CD8-positive, alpha-beta memory T cell (primary cell): ENCODE data around the gene AHRR. TPM values are rescaled to one million over a fixed set of nuclear protein-coding genes. Genes with fewer than 3 reads are reported as not detected.

Experiments
- CTCF ChIA-PET: fragments of 350-600 bp; sonication (Branson Sonifier 250); formaldehyde crosslinking; loops from one replicate; lab custom pipeline; 2021; ENCODE audit warnings: antibody characterized with exemption; lab: Charles Lee
- POLR2A ChIA-PET: fragments of 350-600 bp; sonication (Branson Sonifier 250); formaldehyde crosslinking; loops from one replicate; lab custom pipeline; 2021; ENCODE audit warnings: antibody characterized with exemption; lab: Charles Lee
- DNase-seq, 5 donors: peaks; one replicate each; pipeline versions ENCODE4 v3.0.0 to v3.0.0-alpha.2; 2020 to 2022; ENCODE audit warnings: mixed read lengths in 1 of 5
- H3K27ac ChIP-seq: one replicate; pipeline ENCODE4 v1.7.0; 2013; ENCODE audit warnings: low read depth, mild to moderate bottlenecking, low read length, moderate library complexity
- H3K27me3 ChIP-seq: 2 replicates; pipeline ENCODE4 v1.7.0; 2013; ENCODE audit warnings: low read length, mild to moderate bottlenecking; ENCODE audit not compliant: insufficient read depth, poor library complexity, severe bottlenecking
- H3K36me3 ChIP-seq: 2 replicates; pipeline ENCODE4 v1.7.0; 2013; ENCODE audit warnings: mild to moderate bottlenecking, low read length, moderate library complexity; ENCODE audit not compliant: insufficient read depth
- H3K4me1 ChIP-seq: 2 replicates; pipeline ENCODE4 v1.7.0; 2013; ENCODE audit warnings: mild to moderate bottlenecking, low read length, moderate library complexity; ENCODE audit not compliant: insufficient read depth
- H3K4me3 ChIP-seq: 2 replicates; pipeline ENCODE4 v1.7.0; 2013; ENCODE audit warnings: mild to moderate bottlenecking, low read length
- H3K9me3 ChIP-seq: 2 replicates; pipeline ENCODE4 v1.7.0; 2013; ENCODE audit warnings: mild to moderate bottlenecking, low read length
- H3K27ac Mint-ChIP-seq, 8 donors: one replicate each; pipeline ENCODE4 v1.8.0; 2020 to 2021; ENCODE audit warnings: mixed read lengths in 8 of 8, mild to moderate bottlenecking in 6 of 8, inconsistent platforms in 3 of 8, moderate library complexity in 3 of 8
- H3K27me3 Mint-ChIP-seq, 2 donors: one replicate each; pipeline ENCODE4 v1.8.0; 2020 to 2021; ENCODE audit warnings: mixed read lengths in 2 of 2, mild to moderate bottlenecking in 1 of 2, moderate library complexity in 1 of 2
- H3K36me3 Mint-ChIP-seq, 3 donors: one replicate each; pipeline ENCODE4 v1.8.0; 2020 to 2021; ENCODE audit warnings: mixed read lengths in 3 of 3, inconsistent platforms in 1 of 3, mild to moderate bottlenecking in 1 of 3
- H3K4me1 Mint-ChIP-seq, 3 donors: one replicate each; pipeline ENCODE4 v1.8.0; 2020 to 2021; ENCODE audit warnings: mixed read lengths in 3 of 3, inconsistent platforms in 1 of 3, mild to moderate bottlenecking in 1 of 3
- H3K4me3 Mint-ChIP-seq, 7 donors: one replicate each; pipeline ENCODE4 v1.8.0; 2020 to 2021; ENCODE audit warnings: mixed read lengths in 7 of 7, mild to moderate bottlenecking in 6 of 7, moderate library complexity in 4 of 7, inconsistent platforms in 2 of 7
- H3K9me3 Mint-ChIP-seq, 5 donors: one replicate each; pipeline ENCODE4 v1.8.0; 2020 to 2022; ENCODE audit warnings: mixed read lengths in 5 of 5, mild to moderate bottlenecking in 3 of 5, moderate library complexity in 2 of 5, inconsistent platforms in 1 of 5
- polyA plus RNA-seq: library from polyadenylated mRNA; unstranded; fragments of 300-500 nt; fragmentation: Illumina TruSeq; gene quantifications from one replicate; pipeline ENCODE4 v1.2.3, GENCODE V29; 2021
- total RNA-seq, 2 experiments: library from RNA; stranded (reverse); gene quantifications; one replicate each; pipeline ENCODE4 v1.2.3, GENCODE V29; 2021

The AHRR gene
- total and polyA plus RNA-seq, 3 experiments from 2014 or later, result 31.7 to 38.2 TPM; not detected in 1

DNA sequence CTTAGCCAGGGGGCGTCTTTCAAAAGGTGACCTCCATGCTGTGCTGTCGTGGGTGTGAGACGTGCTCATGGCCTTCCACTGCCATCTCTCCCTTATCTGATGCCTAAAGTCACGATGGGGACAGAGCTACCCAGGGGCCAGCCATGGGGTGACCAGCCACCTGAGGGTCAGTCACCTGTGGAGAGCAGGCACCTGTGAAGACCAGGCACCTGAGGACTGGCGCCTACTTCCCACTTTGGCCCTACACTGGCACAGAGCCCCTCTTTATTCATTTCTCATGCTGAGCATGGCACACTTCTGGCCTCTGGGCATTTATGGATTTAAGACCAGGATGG, 115.1 kb downstream of the AHRR start:
- CTCF ChIA-PET, result interaction anchor here (1.1 kb wide), 1 partner anchor 119 kb away, joined by 3 read pairs; no protein-coding TSS in a partner anchor
- no peaks in the 10 kb centered on the region for H3K36me3 Mint-ChIP-seq
- Histone ChIP-seq H3K4me3 (no peak overlapping the region), H3K36me3 (no peaks in the 10 kb centered on the region), H3K27ac (no peak overlapping the region), H3K27me3 (no peaks in the 10 kb centered on the region), H3K4me1 (no peaks in the 10 kb centered on the region), H3K9me3 (no peaks in the 10 kb centered on the region)
- H3K4me3 Mint-ChIP-seq, result no peak overlapping the region
- H3K27me3 Mint-ChIP-seq, result peaks cover 2 to 21% of the 10 kb centered on the region in 2 donors
- DNase-seq, result no peak
- H3K9me3 Mint-ChIP-seq, result no peaks in the 10 kb centered on the region
- H3K27ac Mint-ChIP-seq, result peak overlapping the region in 1 of 8 donors; percentile 66
- POLR2A ChIA-PET, result no interaction called here
- H3K4me1 Mint-ChIP-seq, result peaks cover 0 to under 1% (median under 1%) of the 10 kb centered on the region in 3 donors

DNA sequence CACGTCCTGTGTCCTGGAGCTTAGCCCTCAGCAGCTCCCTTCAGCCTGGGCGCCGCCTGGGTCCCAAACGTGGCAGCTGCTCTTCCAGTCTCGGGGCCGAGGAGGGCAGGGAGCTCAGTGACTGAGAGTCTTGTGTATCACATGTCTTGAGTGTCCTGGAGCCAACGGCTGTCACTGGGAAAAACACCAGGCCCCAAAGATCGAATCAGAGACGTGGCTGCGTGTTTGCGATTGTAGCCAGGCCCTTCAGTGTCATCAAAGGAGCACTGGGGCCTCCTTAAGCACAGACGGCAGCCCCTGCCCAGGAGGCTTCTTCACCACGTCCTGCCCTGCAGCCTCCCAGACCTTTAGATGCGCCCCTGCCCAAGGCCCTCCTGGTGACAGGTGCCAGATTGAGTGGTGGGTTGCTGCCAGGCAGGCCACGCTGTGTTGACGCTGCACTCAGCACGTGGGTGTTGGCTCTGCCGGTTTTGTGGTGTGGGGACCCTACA, 115.8 kb downstream of the AHRR start:
- no peak overlapping the region for H3K4me3 Mint-ChIP-seq
- H3K27ac Mint-ChIP-seq, result no peak overlapping the region
- H3K9me3 Mint-ChIP-seq, result no peaks in the 10 kb centered on the region
- CTCF ChIA-PET, result interaction anchor here (1.1 to 2.3 kb wide), 2 partner anchors 9 to 120 kb away, joined by 3 to 8 read pairs; no protein-coding TSS in a partner anchor
- H3K27me3 Mint-ChIP-seq, result peaks cover 2 to 14% of the 10 kb centered on the region in 2 donors
- Histone ChIP-seq H3K4me1 (peaks cover 6% of the 10 kb centered on the region), H3K27me3 (no peaks in the 10 kb centered on the region), H3K27ac (no peak overlapping the region), H3K36me3 (no peaks in the 10 kb centered on the region), H3K4me3 (no peak overlapping the region), H3K9me3 (no peaks in the 10 kb centered on the region)
- no peaks in the 10 kb centered on the region for H3K36me3 Mint-ChIP-seq
- no peak for DNase-seq
- POLR2A ChIA-PET, result no interaction called here
- peaks cover 0 to 8% (median 3%) of the 10 kb centered on the region in 3 donors for H3K4me1 Mint-ChIP-seq

DNA sequence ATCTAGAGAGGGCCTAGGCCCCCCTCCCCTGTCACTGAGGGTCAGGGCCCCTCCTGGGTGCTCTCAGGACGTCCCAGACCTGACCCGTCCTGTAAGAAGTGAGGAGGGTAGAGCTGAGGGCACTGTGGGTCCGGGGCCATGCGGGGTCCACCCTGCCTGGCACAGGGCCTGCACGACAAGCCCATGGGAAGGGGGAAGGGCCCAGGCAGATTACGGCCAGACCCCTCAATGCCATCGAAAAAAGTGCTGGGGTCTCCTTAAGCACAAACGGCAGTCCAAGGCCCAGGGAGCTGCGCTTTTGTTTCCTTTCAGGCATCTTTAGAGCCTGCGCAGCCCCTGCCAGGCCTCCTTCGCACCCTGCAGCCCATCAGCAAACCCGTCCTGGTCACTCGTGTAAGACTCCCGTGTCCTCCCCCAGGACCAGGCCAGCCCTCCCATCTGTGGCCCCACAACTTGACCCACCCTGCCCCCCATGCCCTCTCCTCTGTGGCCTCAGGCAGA, 117.0 kb downstream of the AHRR start:
- CTCF ChIA-PET, result interaction anchor here (2.3 kb wide), 1 partner anchor 8 kb away, joined by 8 read pairs; no protein-coding TSS in a partner anchor
- H3K4me1 ChIP-seq, result peaks cover 11% of the 10 kb centered on the region
- H3K27ac ChIP-seq, result no peak overlapping the region
- H3K4me1 Mint-ChIP-seq, result peaks cover 2 to 14% (median 7%) of the 10 kb centered on the region in 3 donors
- POLR2A ChIA-PET, result no interaction called here
- no peaks in the 10 kb centered on the region for H3K36me3 ChIP-seq
- H3K36me3 Mint-ChIP-seq, result peaks cover 0 to 3% (median 0%) of the 10 kb centered on the region in 3 donors
- H3K4me3 Mint-ChIP-seq, result no peak overlapping the region
- no peaks in the 10 kb centered on the region for H3K27me3 ChIP-seq
- no peaks in the 10 kb centered on the region for H3K9me3 Mint-ChIP-seq
- DNase-seq, result no peak
- no peak overlapping the region for H3K4me3 ChIP-seq
- no peaks in the 10 kb centered on the region for H3K9me3 ChIP-seq
- no peak overlapping the region for H3K27ac Mint-ChIP-seq
- peaks cover 2 to 14% of the 10 kb centered on the region in 2 donors for H3K27me3 Mint-ChIP-seq

DNA sequence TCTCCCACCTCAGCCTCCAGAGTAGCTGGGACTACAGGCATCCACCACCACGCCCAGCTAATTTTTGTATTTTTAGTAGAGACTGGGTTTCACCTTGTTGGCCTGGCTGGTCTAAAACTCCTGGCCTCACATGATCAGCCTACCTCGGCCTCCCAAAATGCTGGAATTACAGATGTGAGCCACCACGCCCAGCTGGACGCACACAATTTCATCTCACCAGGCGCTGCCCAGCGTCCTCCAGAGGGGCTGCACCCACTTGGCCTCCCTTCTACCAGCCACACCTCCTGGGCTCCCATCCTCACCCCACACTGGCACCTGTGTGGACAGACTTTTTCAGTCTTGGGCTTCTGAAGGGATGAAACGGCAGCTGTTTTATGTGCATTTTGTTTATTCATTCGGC, 117.7 kb downstream of the AHRR start:
- Histone ChIP-seq H3K27ac (no peak overlapping the region), H3K27me3 (no peaks in the 10 kb centered on the region), H3K9me3 (no peaks in the 10 kb centered on the region), H3K4me1 (peaks cover 17% of the 10 kb centered on the region), H3K36me3 (no peaks in the 10 kb centered on the region), H3K4me3 (no peak overlapping the region)
- Mint-ChIP-seq H3K4me3 (no peak overlapping the region), H3K4me1 (peaks cover 6 to 21% (median 11%) of the 10 kb centered on the region in 3 donors), H3K27me3 (peaks cover 2 to 14% of the 10 kb centered on the region in 2 donors), H3K27ac (no peak overlapping the region), H3K9me3 (no peaks in the 10 kb centered on the region), H3K36me3 (peaks cover 0 to 3% (median 0%) of the 10 kb centered on the region in 3 donors)
- POLR2A ChIA-PET, result interaction anchor here (0.6 kb wide), 1 partner anchor 32 kb away, joined by 3 read pairs; no protein-coding TSS in a partner anchor
- DNase-seq, result no peak
- CTCF ChIA-PET, result interaction anchor here (1.1 to 2.3 kb wide), 2 partner anchors 7 to 8 kb away, joined by 3 to 8 read pairs; no protein-coding TSS in a partner anchor

DNA sequence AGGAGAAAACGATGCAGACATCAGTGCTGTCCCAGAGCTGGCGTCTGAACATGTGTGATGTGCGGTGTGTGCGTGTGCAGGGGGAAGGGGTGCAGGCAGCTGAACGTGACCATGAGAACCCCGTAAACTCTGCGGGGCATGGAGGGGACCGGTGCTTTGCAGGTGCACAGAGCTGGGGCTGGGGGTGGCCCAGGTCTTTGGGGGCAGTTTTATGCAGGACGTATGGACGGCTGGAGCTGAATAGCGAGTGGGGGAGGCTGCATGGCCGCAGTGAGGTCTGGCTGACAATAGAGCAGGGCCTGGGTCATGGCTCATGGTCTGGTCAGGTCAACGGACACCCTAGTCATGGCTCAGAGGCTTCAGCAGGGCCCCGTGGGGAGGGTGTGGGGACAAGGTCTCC, 118.1 kb downstream of the AHRR start:
- ChIA-PET CTCF (interaction anchor here (1.1 kb wide), 1 partner anchor 9 kb away, joined by 3 read pairs; no protein-coding TSS in a partner anchor), POLR2A (interaction anchor here (0.6 kb wide), 1 partner anchor 32 kb away, joined by 3 read pairs; no protein-coding TSS in a partner anchor)
- Histone ChIP-seq H3K27me3 (no peaks in the 10 kb centered on the region), H3K4me1 (peaks cover 20% of the 10 kb centered on the region), H3K36me3 (no peaks in the 10 kb centered on the region), H3K27ac (no peak overlapping the region), H3K9me3 (no peaks in the 10 kb centered on the region), H3K4me3 (no peak overlapping the region)
- H3K9me3 Mint-ChIP-seq, result no peaks in the 10 kb centered on the region
- peaks cover 0 to 4% (median 0%) of the 10 kb centered on the region in 3 donors for H3K36me3 Mint-ChIP-seq
- peak overlapping the region in 1 of 8 donors; percentile 70 for H3K27ac Mint-ChIP-seq
- H3K4me1 Mint-ChIP-seq, result peaks cover 10 to 25% (median 15%) of the 10 kb centered on the region in 3 donors
- peaks cover 2 to 14% of the 10 kb centered on the region in 2 donors for H3K27me3 Mint-ChIP-seq
- H3K4me3 Mint-ChIP-seq, result peak overlapping the region in 3 of 7 donors; percentile 38 to 78 (median 56)
- DNase-seq, result no peak

DNA sequence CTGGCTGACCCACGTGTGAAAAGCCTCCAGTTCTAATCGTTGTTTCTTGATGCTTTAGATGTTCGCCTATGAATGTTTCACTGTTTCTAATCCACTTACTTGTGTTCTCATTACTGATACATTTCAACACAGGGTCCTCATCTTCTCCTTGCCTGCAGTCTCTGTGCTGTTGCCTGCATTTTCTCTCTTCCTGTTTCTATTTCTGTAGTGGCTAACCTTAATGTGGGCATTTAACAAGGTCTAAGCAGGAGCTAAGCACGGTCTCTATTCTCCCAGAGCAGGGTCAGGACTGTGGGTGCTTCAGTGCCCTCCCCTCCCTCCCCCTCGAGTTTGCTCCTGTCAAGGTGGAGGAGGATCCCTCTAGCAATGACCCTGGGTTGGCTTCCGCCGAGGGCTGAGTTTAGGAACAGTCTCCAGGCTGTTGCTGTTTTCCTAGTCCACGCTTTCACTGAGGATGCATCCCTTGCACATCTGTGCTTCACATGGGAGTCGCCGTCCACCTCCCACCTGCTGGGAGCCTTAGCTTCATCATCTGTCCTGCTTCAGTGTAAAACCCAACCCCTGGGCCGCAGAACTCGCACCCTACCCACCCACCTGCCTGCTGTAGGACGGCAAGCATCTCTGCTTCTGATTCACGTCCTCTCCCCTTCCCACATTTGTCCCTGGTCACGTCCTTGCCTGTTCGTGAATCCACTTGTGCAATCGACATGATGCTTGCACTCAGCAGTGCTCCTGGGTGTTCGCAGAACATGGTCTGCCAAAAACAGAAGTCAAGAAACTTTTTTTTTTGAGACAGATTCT, 119.1 kb downstream of the AHRR start:
- peaks cover 0 to 8% (median 0%) of the 10 kb centered on the region in 3 donors for H3K36me3 Mint-ChIP-seq
- peaks cover 20% of the 10 kb centered on the region for H3K4me1 ChIP-seq
- H3K4me1 Mint-ChIP-seq, result peaks cover 16 to 33% (median 20%) of the 10 kb centered on the region in 3 donors
- H3K4me3 ChIP-seq, result no peak overlapping the region
- H3K4me3 Mint-ChIP-seq, result peak overlapping the region in 5 of 7 donors; percentile 10 to 56 (median 32)
- no peak overlapping the region for H3K27ac ChIP-seq
- no peaks in the 10 kb centered on the region for H3K27me3 ChIP-seq
- H3K27ac Mint-ChIP-seq, result no peak overlapping the region
- H3K9me3 Mint-ChIP-seq, result no peaks in the 10 kb centered on the region
- H3K36me3 ChIP-seq, result no peaks in the 10 kb centered on the region
- DNase-seq, result peak in 1 of 5 donors; percentile 31
- ChIA-PET POLR2A (no interaction called here), CTCF (no interaction called here)
- no peaks in the 10 kb centered on the region for H3K9me3 ChIP-seq
- peaks cover 2 to 12% of the 10 kb centered on the region in 2 donors for H3K27me3 Mint-ChIP-seq

DNA sequence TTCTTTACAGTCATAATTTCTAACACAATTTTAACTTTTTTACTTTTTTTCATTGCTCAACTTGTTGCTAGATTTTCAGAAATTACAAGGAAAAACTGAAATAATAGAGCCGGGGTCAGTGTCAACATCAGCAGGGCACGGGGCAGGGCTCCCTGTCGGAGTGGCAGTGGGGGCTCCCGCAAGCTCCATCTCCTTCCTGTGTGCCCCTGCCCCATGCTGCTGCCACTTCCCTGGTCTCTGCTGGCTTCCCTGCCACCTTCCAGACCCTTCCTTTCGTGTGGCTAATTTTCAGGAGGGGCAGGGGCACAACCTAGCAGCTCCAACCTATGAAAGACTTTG, 120.5 kb downstream of the AHRR start:
- peaks cover 26 to 43% (median 29%) of the 10 kb centered on the region in 3 donors for H3K4me1 Mint-ChIP-seq
- POLR2A ChIA-PET, result no interaction called here

More for the DNA sequence above, 120.5 kb downstream of the AHRR start:
- Histone ChIP-seq H3K4me3 (peak overlapping the region; percentile 96), H3K36me3 (no peaks in the 10 kb centered on the region), H3K27ac (no peak overlapping the region), H3K9me3 (no peaks in the 10 kb centered on the region), H3K4me1 (peaks cover 23% of the 10 kb centered on the region), H3K27me3 (no peaks in the 10 kb centered on the region)
- H3K27ac Mint-ChIP-seq, result peak overlapping the region in 7 of 8 donors; percentile 42 to 100 (median 96)
- no peaks in the 10 kb centered on the region for H3K9me3 Mint-ChIP-seq
- peaks cover 3 to 16% (median 4%) of the 10 kb centered on the region in 3 donors for H3K36me3 Mint-ChIP-seq
- CTCF ChIA-PET, result interaction anchor here (0.9 kb wide), 1 partner anchor 938 kb away, joined by 4 read pairs; no protein-coding TSS in a partner anchor
- peaks cover 0 to 3% of the 10 kb centered on the region in 2 donors for H3K27me3 Mint-ChIP-seq
- no peak for DNase-seq
- peak overlapping the region; percentile 88 to 97 (median 95) for H3K4me3 Mint-ChIP-seq
